ENCODE measurements around the gene PGAM4. TPM values are rescaled to one million over a fixed set of nuclear protein-coding genes. Genes with fewer than 3 reads are reported as not detected.

The PGAM4 gene
- not detected for total RNA-seq

GRCh38 chrX:77969538-77969937 lies at the start of gene PGAM4:
Gene PGAM4 (minus strand): TSS chrX:77969638. CDS start chrX:77969638, 0 bp downstream.
- no peak for TF ChIP-seq CTCF (IDR thresholded peaks at IDR 0.05; ENCODE audit: low read depth)

GRCh38 chrX:78011846-78012245 lies 42.4 kb upstream of the PGAM4 start:
- TF ChIP-seq CTCF (IDR thresholded peaks at IDR 0.05; ENCODE audit: low read depth), result no peak

GRCh38 chrX:77979870-77980269 lies 10.4 kb upstream of the PGAM4 start:
- TF ChIP-seq CTCF (IDR thresholded peaks at IDR 0.05; ENCODE audit: low read depth), result no peak

GRCh38 chrX:77977518-77977917 lies 8.1 kb upstream of the PGAM4 start:
- TF ChIP-seq CTCF (IDR thresholded peaks at IDR 0.05; ENCODE audit: low read depth), result no peak

GRCh38 chrX:77977095-77977494 lies 7.7 kb upstream of the PGAM4 start:
- TF ChIP-seq CTCF (IDR thresholded peaks at IDR 0.05; ENCODE audit: low read depth), result no peak

- TF ChIP-seq CTCF (IDR thresholded peaks at IDR 0.05; ENCODE audit: low read depth), result no peak
Measured at GRCh38 chrX:77975755-77976154, 6.3 kb upstream of the PGAM4 start.

GRCh38 chrX:77967631-77968030 lies 1.8 kb downstream of the PGAM4 start:
- no peak for TF ChIP-seq CTCF (IDR thresholded peaks at IDR 0.05; ENCODE audit: low read depth)
